HG03095 (cell line): ENCODE data around the gene NTN4.
"Not testable (repeated sequence)": the region's sequence is repeated elsewhere in the genome, so short reads cannot be mapped to it uniquely, and the experiment has no call there.

Source experiments
- ATAC-seq: cut with Tn5 transposase; IDR thresholded peaks from one replicate; pipeline ENCODE4 v1.9.1; 2021; ENCODE audit warnings: moderate library complexity; ENCODE audit not compliant: unreplicated experiment

NTN4 gene

DNA sequence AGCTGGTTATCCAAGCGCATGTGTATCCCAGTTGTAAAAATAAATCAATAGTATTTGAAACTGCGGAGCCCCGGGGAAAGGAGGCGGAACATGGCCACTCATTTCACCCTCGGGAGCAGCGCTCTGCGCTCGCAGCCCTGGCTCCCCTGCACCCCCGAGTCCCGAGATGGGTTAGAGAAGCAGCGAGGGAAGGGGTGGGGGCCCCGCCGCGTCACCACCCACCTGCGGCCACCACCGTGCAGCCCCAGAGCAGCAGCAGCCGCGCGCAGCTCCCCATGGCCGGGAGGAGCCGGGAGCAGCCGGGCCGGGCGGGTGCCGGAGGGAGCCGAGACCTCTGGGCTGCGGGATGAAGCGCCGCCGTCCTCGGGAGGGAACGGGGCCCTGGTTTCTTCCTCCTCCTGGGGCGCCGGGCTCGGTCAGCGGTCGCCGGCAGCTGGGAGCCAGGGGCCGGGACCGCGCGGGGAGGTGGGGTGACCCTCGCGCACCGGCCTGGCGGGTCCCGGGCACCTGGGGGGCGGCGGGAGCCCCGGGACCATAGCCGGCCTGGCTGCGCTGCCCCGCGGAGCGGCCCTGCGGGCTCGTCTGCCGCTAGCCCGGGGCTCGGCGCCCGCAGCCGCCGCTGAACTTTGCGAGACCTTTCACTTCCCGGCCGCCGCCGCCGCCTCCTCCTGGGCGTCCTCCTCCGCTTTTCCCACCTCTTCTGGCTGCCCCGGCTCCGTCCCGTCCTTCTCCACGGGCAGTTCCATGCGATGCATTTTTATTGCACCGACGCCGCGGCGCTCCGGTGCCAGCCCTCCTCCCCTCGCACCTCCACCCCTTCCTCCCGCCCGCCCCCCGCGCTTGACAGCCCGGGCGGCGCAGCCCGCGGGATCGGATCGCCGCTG, at the start of gene NTN4:
Gene NTN4, minus strand, starts transcription at position 732 of the 884 bp plus-strand sequence. Its CDS starts 455 bp downstream, at position 277.
- ATAC-seq: no peak

DNA sequence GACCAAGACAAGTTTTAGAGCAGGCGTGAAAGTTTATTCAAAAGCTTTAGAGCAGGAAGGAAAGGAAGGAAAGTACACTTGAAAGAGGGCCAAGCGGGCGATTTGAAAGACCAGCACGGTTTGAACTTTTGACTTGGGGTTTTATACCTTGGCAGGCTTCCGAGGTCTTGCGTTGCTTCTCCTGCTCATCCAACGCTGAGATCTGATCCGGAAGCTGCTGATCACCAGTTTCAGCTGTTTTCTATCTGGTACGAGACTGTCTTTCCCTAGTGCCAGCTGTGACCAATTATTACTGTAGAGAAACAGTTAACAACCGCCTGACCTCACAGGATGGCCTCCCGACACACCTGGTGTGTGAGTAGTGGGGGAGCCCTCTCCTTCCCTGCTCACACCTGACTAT, 47.6 kb upstream of the NTN4 start:
- ATAC-seq: no peak

DNA sequence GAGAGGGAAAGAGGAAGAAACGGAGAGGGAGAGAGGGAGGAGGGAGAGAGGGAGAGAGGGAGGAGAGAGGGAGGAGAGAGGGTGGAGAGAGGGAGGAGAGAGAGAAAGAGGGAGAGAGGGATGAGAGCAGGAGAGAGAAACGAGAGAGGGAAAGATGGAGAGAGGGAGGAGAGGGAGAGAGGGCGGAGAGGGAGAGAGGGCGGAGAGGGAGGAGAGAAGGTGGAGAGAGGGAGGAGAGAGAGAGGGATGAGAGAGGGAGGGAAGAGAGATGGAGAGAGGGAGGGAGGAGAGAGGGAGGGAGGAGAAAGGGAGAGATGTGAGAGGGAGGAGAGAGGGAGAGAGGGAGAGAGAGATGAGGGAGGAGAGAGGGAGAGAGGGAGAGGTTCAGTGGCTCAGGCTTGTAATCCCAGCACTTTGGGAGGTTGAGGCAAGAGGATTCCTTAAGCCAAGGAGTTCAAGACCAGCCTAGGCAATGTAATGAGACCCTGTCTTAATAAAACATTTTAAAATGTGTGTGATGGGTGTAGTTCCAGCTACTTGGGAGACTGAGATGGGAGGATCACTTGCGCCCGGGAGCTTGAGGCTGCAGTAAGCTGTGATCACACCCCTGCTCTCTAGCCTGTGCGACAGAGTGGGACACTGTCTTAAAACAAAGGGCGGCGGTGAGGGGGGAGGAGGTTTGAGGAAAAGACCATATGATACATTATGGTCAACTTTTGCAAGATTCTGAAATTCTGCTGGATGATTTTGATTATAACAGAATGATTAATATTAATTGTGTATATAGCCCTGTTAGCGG, 46.9 kb upstream of the NTN4 start:
- no peak for ATAC-seq

GRCh38 chr12:95836630-95837239, 46.2 kb upstream of the NTN4 start:
- no peak for ATAC-seq

- no peak for ATAC-seq
These were observed 45.6 kb upstream of the NTN4 start for GRCh38 chr12:95836185-95836609.

GRCh38 chr12:95834572-95834971, 44.0 kb upstream of the NTN4 start:
- ATAC-seq: no peak

DNA sequence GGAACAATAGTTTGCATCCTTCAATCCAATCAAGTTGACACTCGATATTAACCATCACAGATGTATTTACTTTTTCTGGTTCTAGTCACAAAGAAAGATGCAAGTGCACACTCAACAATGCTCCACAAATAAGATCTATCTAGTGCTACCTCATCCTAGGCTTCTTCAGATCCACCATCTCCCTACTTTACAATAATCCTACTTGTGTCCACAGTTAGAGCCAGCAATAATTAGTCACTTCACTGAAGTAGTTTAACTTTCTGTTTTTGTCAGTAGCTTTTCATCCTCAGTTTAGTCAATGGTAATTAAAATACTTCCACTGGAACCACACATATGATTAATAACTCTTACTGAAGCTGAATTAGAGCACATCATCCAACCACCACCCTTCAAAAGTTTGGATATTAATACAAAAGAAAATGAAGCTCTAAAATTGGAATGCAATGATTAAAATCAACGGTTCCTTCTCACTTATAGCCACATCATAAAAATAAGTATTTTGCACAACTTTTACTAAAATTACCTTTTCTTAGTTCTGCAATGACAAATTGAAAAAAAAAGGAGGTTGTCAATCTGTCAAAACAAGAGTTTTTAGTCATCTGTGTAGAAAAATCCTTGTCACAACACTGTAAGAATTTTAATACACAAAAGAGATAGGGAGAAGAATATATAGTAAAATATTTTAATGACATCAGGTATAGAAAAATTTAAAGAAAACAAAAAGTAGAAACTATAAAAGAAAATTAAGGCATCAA, 39.9 kb upstream of the NTN4 start:
- no peak for ATAC-seq

DNA sequence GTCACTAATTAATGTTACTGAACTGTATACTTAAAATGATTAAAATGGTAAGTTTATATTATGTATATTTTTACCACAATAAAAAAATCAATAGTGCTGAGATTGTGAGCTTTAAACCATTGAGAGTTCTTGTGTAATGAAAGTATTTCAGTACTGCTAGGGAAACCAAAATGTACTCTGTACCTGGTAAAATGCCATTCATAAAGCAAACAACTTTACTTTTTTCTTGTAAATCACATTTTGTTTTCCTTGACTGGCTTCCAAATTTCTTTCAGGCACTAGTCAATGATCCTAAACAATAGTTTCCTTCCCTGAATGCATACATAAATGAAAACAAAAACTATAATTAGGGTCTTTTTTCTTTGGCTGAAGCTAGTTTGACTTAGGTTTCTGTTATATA, 38.8 kb upstream of the NTN4 start:
- ATAC-seq: no peak

GRCh38 chr12:95820096-95820703, 29.6 kb upstream of the NTN4 start:
- no peak for ATAC-seq

- ATAC-seq: no peak
These were observed 25.2 kb upstream of the NTN4 start for GRCh38 chr12:95815632-95816212.

DNA sequence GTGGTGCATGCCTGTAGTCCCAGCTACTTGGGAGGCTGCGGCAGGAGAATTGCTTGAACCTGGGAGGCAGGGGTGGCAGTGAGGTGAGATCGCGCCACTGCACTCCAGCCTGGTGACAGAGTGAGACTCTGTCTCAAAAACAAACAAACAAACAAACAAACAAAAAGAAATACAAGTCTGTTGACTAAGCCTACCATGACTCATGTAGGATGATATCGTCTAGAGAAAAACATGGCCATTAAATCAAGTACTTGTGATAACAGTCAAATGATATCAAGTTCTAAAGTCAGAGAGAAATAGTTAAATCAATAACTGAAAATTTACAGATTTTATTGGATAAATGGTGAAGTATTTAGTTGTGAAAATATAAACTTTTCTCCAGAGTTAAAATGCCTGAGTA, 21.6 kb upstream of the NTN4 start:
- not testable (repeated sequence) for ATAC-seq

- ATAC-seq: no peak
These were observed 19.8 kb upstream of the NTN4 start for GRCh38 chr12:95810411-95810810.

DNA sequence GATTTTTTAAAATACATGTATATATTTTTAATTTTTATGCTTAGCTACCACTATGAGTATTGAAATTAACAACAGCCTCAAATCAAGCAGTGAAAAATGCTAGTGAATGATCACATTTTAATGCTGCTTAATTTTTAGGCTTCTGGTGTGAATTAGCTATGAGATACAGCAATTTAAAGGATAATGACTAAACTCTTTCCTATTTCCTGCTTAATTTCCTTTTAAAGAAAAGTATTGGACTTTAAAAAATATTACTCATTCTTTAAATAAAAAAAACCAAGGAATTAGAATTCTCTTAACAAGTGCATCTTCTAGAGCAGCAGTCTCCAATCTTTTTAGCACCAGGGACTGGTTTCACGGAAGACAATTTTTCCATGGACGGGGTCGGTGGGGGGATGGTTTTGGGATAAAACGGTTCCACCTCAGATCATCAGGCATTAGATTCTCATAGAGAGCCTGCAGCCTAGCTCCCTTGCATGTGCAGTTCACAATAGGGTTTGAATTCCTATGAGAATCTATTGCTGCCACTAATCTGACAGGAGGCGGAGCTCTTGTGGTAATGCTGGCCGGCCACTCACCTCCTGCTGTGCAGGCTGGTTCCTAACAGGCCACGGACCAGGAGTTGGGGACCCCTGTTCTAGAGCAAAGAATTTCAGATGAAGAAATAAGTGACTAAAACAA, 18.6 kb upstream of the NTN4 start:
- no peak for ATAC-seq

DNA sequence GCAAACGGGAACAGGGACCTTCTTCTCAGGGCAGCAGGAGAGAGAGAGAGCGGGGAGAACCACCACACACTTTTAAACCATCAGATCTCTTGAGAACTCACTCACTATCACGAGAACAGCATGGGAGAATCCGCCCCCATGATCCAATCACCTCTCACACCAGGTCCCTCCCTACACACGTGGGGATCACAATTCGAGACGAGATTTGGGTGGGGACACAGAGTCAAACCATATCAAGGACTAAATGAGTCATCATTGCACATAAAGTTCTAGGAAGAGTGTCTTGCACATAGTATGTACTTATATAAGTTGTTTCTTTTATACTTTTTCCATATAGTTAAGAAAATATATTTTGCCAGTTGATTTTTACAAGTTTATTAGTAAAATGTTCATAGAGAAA, 17.6 kb upstream of the NTN4 start:
- no peak for ATAC-seq

- no peak for ATAC-seq
These were observed 15.5 kb upstream of the NTN4 start for GRCh38 chr12:95805864-95806671.

DNA sequence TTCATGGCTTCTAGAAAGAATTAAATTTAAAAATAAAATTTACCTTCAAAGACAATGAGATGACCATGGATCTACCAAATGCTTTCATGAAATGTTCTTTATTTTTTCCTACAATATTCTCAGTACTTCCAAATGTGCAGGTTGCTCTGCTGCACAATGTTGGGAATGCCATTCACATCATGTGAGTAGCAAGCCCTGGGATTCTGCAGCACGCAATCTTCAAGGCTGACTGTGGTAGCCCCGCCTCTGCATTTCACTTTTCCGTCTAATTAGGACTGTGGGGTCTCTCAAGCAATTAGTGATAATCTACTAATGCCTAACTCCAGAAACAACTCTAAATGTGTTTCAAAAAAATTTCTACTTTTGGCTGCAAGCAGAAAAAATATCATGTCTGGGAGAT, 13.7 kb upstream of the NTN4 start:
- ATAC-seq: no peak

- ATAC-seq: no peak
These were observed 13.3 kb upstream of the NTN4 start for GRCh38 chr12:95803817-95804216.

DNA sequence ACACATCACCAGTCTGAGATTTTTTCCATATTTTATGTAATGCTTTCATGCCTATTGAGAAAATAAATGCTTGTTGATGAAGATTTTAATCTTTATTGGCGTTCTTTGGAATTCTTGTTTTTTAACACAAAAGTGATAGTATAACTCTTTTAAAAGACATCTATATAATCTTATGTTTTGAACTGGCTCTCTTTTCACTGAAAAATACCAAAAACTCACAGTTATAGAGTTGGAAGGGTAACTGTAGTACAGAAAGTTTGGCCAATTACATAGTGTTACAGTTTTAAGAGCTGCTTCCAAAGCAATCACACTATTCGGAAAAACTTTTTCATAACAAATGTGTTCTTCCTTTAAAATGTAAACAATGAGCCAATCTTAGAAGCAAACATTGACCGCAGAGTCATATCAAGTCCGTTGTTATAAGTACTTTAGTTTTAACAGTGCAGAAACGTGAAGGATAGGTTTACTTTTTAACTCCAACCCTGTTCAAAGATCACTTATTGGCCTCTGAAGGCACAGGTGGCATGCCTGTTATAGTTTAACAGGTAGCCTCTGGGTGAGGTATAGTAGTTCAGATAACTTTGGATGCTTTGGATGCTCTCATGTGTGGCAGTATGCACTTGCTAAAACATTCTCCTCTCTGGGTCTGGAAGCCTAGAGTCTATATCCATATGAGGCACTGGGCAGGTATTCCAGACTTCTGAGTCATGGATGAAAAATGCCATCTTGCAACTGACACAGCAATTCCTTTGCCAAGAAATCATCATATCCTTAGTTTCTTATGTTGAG, 12.1 kb upstream of the NTN4 start:
- no peak for ATAC-seq
